Spinal cord (tissue), 10 donors: ENCODE data around the gene CSMD2. TPM values are rescaled to one million over a fixed set of nuclear protein-coding genes. Genes with fewer than 3 reads are reported as not detected.

ENCODE experiments used
- DNase-seq, 6 donors: peaks; one replicate each; pipeline versions ENCODE4 v3.0.0 to v3.0.0-alpha.2; 2013 to 2015; ENCODE audit warnings: low spot score in 6 of 6, low read depth in 4 of 6
- H3K27ac ChIP-seq: one replicate; pipeline ENCODE4 v1.5.1; 2013; ENCODE audit warnings: low read depth, low read length, control low read depth
- H3K27me3 ChIP-seq: one replicate; pipeline ENCODE4 v1.6.1; 2013; ENCODE audit warnings: low read length; ENCODE audit not compliant: control insufficient read depth, insufficient read depth
- H3K36me3 ChIP-seq: one replicate; pipeline ENCODE4 v1.6.1; 2013; ENCODE audit warnings: low read length; ENCODE audit not compliant: control insufficient read depth, insufficient read depth
- H3K4me1 ChIP-seq: one replicate; pipeline ENCODE4 v1.6.1; 2013; ENCODE audit warnings: low read length; ENCODE audit not compliant: control insufficient read depth, insufficient read depth
- H3K4me3 ChIP-seq: one replicate; pipeline ENCODE4 v1.5.1; 2013; ENCODE audit warnings: low read depth, low read length, control low read depth
- H3K9me3 ChIP-seq: one replicate; pipeline ENCODE4 v1.6.1; 2013; ENCODE audit warnings: low read length; ENCODE audit not compliant: control insufficient read depth, insufficient read depth
- WGBS: methylation state at CpG from one replicate; pipeline ENCODE4 v1.1.5; 2013; ENCODE audit warnings: missing lambda C conversion rate; ENCODE audit not compliant: insufficient coverage; 5-methylcytosine and 5-hydroxymethylcytosine counted together
- polyA plus RNA-seq, 2 donors: library from polyadenylated mRNA; unstranded; fragments of 120-200 nt; gene quantifications; one replicate each; pipeline ENCODE4 v1.2.1, GENCODE V29; 2013; ENCODE audit not compliant: insufficient read length in 2 of 2
- total RNA-seq, 2 donors: library from RNA; depleted of rRNA in 1 of 2; stranded (reverse); fragments of 120-200 nt in 1 of 2; fragments of >200 nt in 1 of 2; gene quantifications; one replicate each; pipeline versions ENCODE4 v1.2.3 to v1.2.4, GENCODE V29; 2013 to 2014
- donor health status: healthy.

CSMD2 gene
- total and polyA plus RNA-seq, 4 donors = 16.0 to 26.4 (median 22.2) TPM

- H3K4me3 ChIP-seq = no peak overlapping the region
- DNase-seq = no peak
- H3K27me3 ChIP-seq = no peaks in the 10 kb centered on the region
- H3K27ac ChIP-seq = no peak overlapping the region
- H3K36me3 ChIP-seq = peaks cover 57% of the 10 kb centered on the region
- H3K4me1 ChIP-seq = no peaks in the 10 kb centered on the region
- no peaks in the 10 kb centered on the region for H3K9me3 ChIP-seq
- 93% methylated on average over 35 of the region's 35 CpGs for WGBS
Measured at GRCh38 chr1:33624991-33625870, 539.8 kb downstream of the CSMD2 start.

DNA sequence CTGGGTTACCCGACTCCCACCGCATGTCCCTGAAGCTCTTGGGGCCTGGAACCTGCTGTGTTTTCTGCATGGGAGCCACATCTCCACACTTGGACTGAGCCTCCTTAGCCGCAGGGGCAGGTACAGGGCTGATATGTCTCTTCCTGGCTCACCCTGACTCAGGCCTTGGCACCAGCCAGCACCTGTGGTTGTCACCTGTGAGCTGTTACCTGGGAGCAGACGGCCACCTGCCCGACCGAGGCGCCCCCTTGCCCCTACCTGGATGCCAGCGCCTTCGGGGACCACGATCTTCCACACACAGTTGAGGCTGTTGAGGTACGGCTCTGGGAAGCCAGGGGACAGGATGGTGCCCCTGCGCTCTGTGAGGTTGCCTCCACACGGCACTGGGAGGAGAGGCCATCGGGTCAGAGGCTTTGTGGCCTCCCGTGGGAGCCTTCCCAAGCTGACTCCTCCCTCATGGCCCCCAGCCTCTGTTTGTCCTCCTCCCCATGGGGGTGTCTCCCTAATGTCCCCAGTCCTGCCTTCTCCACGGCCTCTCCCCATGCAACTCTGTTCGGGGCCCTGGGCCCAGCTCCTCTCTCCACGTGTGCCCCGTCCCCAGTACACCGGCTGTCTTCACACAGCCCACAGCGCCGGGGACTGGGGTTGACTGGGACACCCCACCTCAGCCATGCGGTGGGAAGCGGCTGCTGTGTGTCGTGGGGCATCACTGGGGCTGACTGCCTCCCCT is 540.6 kb downstream of the CSMD2 start:
- Histone ChIP-seq H3K36me3 (peaks cover 57% of the 10 kb centered on the region), H3K4me1 (no peaks in the 10 kb centered on the region), H3K9me3 (no peaks in the 10 kb centered on the region), H3K27me3 (no peaks in the 10 kb centered on the region), H3K27ac (no peak overlapping the region), H3K4me3 (no peak overlapping the region)
- WGBS = 94% methylated on average over 25 of the region's 25 CpGs
- DNase-seq = no peak

DNA sequence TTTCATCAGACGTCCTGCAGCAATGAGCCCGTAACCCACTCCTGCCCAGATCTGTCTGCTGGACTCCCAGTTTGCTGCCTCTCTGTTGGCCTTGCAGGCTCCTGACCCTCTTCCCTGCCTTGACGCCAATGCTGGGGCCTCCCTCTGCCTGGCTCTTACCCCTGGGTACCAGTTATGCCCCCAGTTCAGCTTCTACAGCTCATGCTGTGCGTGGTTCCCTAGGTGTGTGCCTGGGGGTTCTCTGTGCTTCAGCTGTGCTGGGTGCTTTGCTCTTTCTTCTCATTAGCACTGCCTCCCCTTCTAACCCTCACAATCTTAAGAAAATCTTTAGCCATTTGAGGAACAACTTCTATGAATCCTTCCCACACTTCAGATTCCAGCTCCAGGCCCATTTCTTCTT is 541.2 kb downstream of the CSMD2 start:
- Histone ChIP-seq H3K9me3 (no peaks in the 10 kb centered on the region), H3K27me3 (no peaks in the 10 kb centered on the region), H3K4me3 (no peak overlapping the region), H3K36me3 (peaks cover 61% of the 10 kb centered on the region), H3K4me1 (no peaks in the 10 kb centered on the region), H3K27ac (no peak overlapping the region)
- WGBS = 89% methylated on average over 4 of the region's 4 CpGs
- DNase-seq = no peak

GRCh38 chr1:33622757-33623156 is 542.3 kb downstream of the CSMD2 start:
- no peaks in the 10 kb centered on the region for H3K27me3 ChIP-seq
- 63% methylated on average over 1 of the region's 1 CpG for WGBS
- no peak overlapping the region for H3K4me3 ChIP-seq
- no peaks in the 10 kb centered on the region for H3K4me1 ChIP-seq
- H3K9me3 ChIP-seq = no peaks in the 10 kb centered on the region
- peaks cover 67% of the 10 kb centered on the region for H3K36me3 ChIP-seq
- DNase-seq = no peak
- H3K27ac ChIP-seq = no peak overlapping the region

DNA sequence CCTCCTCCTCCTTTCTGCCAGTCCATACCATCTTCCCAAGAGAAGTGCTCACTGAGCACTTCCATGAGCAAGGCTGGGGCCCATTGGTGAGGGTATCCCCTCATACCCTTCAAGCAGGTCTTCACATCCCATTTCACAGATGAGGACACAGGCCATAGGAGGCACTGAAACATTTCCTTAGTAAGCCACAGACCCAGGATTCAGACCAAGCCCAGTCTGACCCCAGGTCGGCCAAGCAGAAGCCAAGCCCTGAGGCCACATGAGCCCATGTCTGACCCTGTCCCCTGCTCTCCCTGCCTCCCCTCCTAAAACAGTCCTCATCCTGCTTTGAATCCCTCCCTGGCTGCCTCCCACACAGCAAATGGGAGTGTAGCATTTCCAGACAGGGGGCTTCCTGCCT is 546.4 kb downstream of the CSMD2 start:
- DNase-seq = no peak
- WGBS = 93% methylated on average over 1 of the region's 1 CpG
- Histone ChIP-seq H3K9me3 (no peaks in the 10 kb centered on the region), H3K4me1 (no peaks in the 10 kb centered on the region), H3K27me3 (no peaks in the 10 kb centered on the region), H3K36me3 (peaks cover 43% of the 10 kb centered on the region), H3K4me3 (no peak overlapping the region), H3K27ac (no peak overlapping the region)

- WGBS = 90% methylated on average over 2 of the region's 9 CpGs
- DNase-seq = no peak
- peaks cover 39% of the 10 kb centered on the region for H3K36me3 ChIP-seq
- no peak overlapping the region for H3K27ac ChIP-seq
- H3K4me3 ChIP-seq = no peak overlapping the region
- no peaks in the 10 kb centered on the region for H3K4me1 ChIP-seq
- H3K27me3 ChIP-seq = no peaks in the 10 kb centered on the region
- no peaks in the 10 kb centered on the region for H3K9me3 ChIP-seq
Measured at GRCh38 chr1:33617451-33617850, 547.6 kb downstream of the CSMD2 start.

- Histone ChIP-seq H3K4me1 (no peaks in the 10 kb centered on the region), H3K4me3 (no peak overlapping the region), H3K36me3 (peaks cover 35% of the 10 kb centered on the region), H3K9me3 (no peaks in the 10 kb centered on the region), H3K27me3 (no peaks in the 10 kb centered on the region), H3K27ac (no peak overlapping the region)
- DNase-seq = no peak
- WGBS = 68% methylated on average over 4 of the region's 6 CpGs
Measured at GRCh38 chr1:33616780-33617179, 548.2 kb downstream of the CSMD2 start.

GRCh38 chr1:33615546-33615945 is 549.5 kb downstream of the CSMD2 start:
- Histone ChIP-seq H3K4me3 (no peak overlapping the region), H3K27me3 (no peaks in the 10 kb centered on the region), H3K27ac (no peak overlapping the region), H3K36me3 (peaks cover 30% of the 10 kb centered on the region), H3K9me3 (no peaks in the 10 kb centered on the region), H3K4me1 (no peaks in the 10 kb centered on the region)
- DNase-seq = no peak
- whole genome bisulfite sequencing = 32% methylated on average over 4 of the region's 7 CpGs

DNA sequence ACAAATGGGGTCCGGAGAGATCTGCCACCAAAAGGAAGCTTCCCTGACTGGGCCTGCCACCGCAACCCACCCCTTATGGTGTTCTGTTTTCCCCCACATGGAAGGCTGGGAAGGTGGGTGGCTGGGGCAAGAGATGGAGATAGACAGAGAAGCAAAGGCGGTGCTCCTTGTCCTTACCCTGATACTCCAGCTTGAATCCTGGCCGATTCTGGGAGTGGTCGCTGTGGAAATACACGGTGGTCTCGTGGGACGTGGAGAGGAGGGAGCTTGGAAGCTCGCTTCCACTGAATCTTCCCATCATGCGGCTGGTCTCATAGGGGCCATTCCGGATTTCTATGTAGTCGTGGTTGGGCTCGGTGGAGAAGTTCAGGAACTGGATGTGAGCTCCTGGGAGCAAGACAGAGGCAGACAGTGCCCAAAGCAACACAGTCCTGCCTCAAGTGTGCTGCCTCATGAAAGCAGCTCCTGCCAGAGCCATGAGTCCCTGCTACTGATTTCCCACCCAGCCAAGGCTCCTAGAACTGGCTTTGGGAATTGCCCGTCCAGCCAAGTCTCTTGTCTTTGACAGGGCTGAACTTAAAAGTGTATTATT is 554.1 kb downstream of the CSMD2 start:
- Histone ChIP-seq H3K27me3 (no peaks in the 10 kb centered on the region), H3K9me3 (no peaks in the 10 kb centered on the region), H3K36me3 (peaks cover 44% of the 10 kb centered on the region), H3K27ac (no peak overlapping the region), H3K4me3 (no peak overlapping the region), H3K4me1 (no peaks in the 10 kb centered on the region)
- no peak for DNase-seq
- WGBS = 89% methylated on average over 13 of the region's 14 CpGs
